Neural cell (in vitro differentiated cells): Measurements from ENCODE around the gene RNF26. TPM values are rescaled to one million over a fixed set of nuclear protein-coding genes. Genes with fewer than 3 reads are reported as not detected.
A peak's percentile ranks its signal among the peaks of the same experiment; 100 is the strongest.

Experiments used
- H2AFZ ChIP-seq: fragments of 200-600, 300-800 bp; sonication (generic), shearing (Covaris generic); 2 replicates; pipeline ENCODE4 v1.6.0; 2014; ENCODE audit warnings: low read depth, mild to moderate bottlenecking, antibody characterized with exemption, low read length, moderate library complexity
- H3F3A ChIP-seq: fragments of 200-600 bp; shearing (Covaris generic); 2 replicates; pipeline ENCODE4 v1.6.1; 2016; ENCODE audit warnings: mild to moderate bottlenecking, moderate library complexity, mixed read lengths, antibody characterized with exemption, low read length; ENCODE audit not compliant: insufficient read depth, poor library complexity, severe bottlenecking
- H3K27ac ChIP-seq: fragments of 200-600, 300-800 bp; sonication (generic), shearing (Covaris generic); 2 replicates; pipeline ENCODE4 v1.5.1; 2014; ENCODE audit warnings: mild to moderate bottlenecking, low read length, moderate library complexity
- H3K27me3 ChIP-seq: fragments of 300-800, 200-600 bp; sonication (generic), shearing (Covaris generic); 2 replicates; pipeline ENCODE4 v1.6.0; 2014; ENCODE audit warnings: mild to moderate bottlenecking, low read depth, low read length, moderate library complexity; ENCODE audit not compliant: insufficient read depth
- H3K36me3 ChIP-seq: fragments of 300-800, 200-600 bp; sonication (generic), shearing (Covaris generic); 2 replicates; pipeline ENCODE4 v1.5.1; 2014; ENCODE audit warnings: mild to moderate bottlenecking, antibody characterized with exemption, low read length, moderate library complexity; ENCODE audit not compliant: insufficient read depth
- H3K4me2 ChIP-seq: fragments of 300-800, 200-600 bp; sonication (generic), shearing (Covaris generic); 2 replicates; pipeline ENCODE4 v1.6.0; 2014; ENCODE audit warnings: mild to moderate bottlenecking, low read length
- H3K4me3 ChIP-seq: fragments of 300-800, 200-600 bp; sonication (generic), shearing (Covaris generic); 2 replicates; pipeline ENCODE4 v1.5.1; 2014; ENCODE audit warnings: mild to moderate bottlenecking, low read length, moderate library complexity
- H3K79me2 ChIP-seq: fragments of 200-600 bp; shearing (Covaris generic); replicated peaks from 2 replicates; pipeline ENCODE4 v1.6.0; 2014; ENCODE audit warnings: mild to moderate bottlenecking, low read length, moderate library complexity; ENCODE audit not compliant: insufficient read depth
- H3K9ac ChIP-seq: fragments of 300-800, 200-600 bp; sonication (generic), shearing (Covaris generic); 2 replicates; pipeline ENCODE4 v1.6.1; 2016; ENCODE audit warnings: mild to moderate bottlenecking, low read length, mixed read lengths
- H3K9me2 ChIP-seq: fragments of 200-600 bp; shearing (Covaris generic); 2 replicates; pipeline ENCODE4 v1.6.1; 2016; ENCODE audit warnings: mild to moderate bottlenecking, low read length, mixed read lengths; ENCODE audit not compliant: insufficient read depth
- H3K9me3 ChIP-seq: fragments of 200-600, 300-800 bp; sonication (generic), shearing (Covaris generic); 2 replicates; pipeline ENCODE4 v1.6.1; 2016; ENCODE audit warnings: mild to moderate bottlenecking, mixed run types, low read length, moderate library complexity, mixed read lengths
- H4K20me1 ChIP-seq: fragments of 200-600 bp; shearing (Covaris generic); 2 replicates; pipeline ENCODE4 v1.6.1; 2016; ENCODE audit warnings: mild to moderate bottlenecking, mixed run types; ENCODE audit not compliant: insufficient read depth
- CTCF ChIP-seq: fragments of 450-650 bp; IDR thresholded peaks from 2 replicates; pipeline ENCODE4 v1.5.1; 2014; ENCODE audit warnings: antibody characterized with exemption, mild to moderate bottlenecking, moderate library complexity; ENCODE audit not compliant: poor library complexity, severe bottlenecking
- EP300 ChIP-seq: fragments of 450-650 bp; conservative IDR thresholded peaks from 2 replicates; pipeline ENCODE4 v1.6.1; 2014; ENCODE audit warnings: antibody characterized with exemption, mild to moderate bottlenecking, moderate library complexity; ENCODE audit not compliant: poor library complexity, severe bottlenecking
- EZH2 ChIP-seq: fragments of 200-600, 300-800 bp; shearing (Covaris generic), sonication (generic); IDR thresholded peaks from 2 replicates; pipeline ENCODE4 v1.6.1; 2014; ENCODE audit warnings: antibody characterized with exemption, low read length, borderline replicate concordance, mild to moderate bottlenecking; ENCODE audit not compliant: insufficient read depth, poor library complexity, severe bottlenecking
- MXI1 ChIP-seq: fragments of 450-650 bp; conservative IDR thresholded peaks from 2 replicates; pipeline ENCODE4 v1.6.1; 2014; ENCODE audit warnings: antibody characterized with exemption, mild to moderate bottlenecking; ENCODE audit not compliant: poor library complexity, severe bottlenecking
- POLR2AphosphoS5 ChIP-seq: IDR thresholded peaks from 2 replicates; pipeline ENCODE4 v1.6.1; 2012
- RAD21 ChIP-seq: fragments of 450-650 bp; conservative IDR thresholded peaks from 2 replicates; pipeline ENCODE4 v1.6.1; 2014; ENCODE audit warnings: antibody characterized with exemption, mild to moderate bottlenecking, moderate library complexity
- REST ChIP-seq: IDR thresholded peaks from 2 replicates; pipeline ENCODE4 v1.6.1; 2012; ENCODE audit warnings: borderline replicate concordance
- SMC3 ChIP-seq: fragments of 450-650 bp; conservative IDR thresholded peaks from 2 replicates; pipeline ENCODE4 v1.6.1; 2014; ENCODE audit warnings: antibody characterized with exemption, mild to moderate bottlenecking, moderate library complexity; ENCODE audit not compliant: poor library complexity
- TAF1 ChIP-seq: IDR thresholded peaks from 2 replicates; pipeline ENCODE4 v1.6.1; 2012; ENCODE audit warnings: low read depth
- polyA plus RNA-seq: library from polyadenylated mRNA; depleted of rRNA; stranded (reverse); fragments of >200 nt; gene quantifications from 2 replicates; pipeline ENCODE4 v1.2.3, GENCODE V29; 2014

Gene RNF26
- polyA plus RNA-seq, 1 donor from 2014 or later = 2.6 TPM

- Histone ChIP-seq H3K36me3 (no peaks in the 10 kb centered on the region), H3K27ac (no peak within 1 kb of the TSS)
- peak; percentile 100 for TF ChIP-seq MXI1
- peak; percentile 100 for TF ChIP-seq CTCF
- TF ChIP-seq EZH2 = no peak
- TF ChIP-seq SMC3 = peak; percentile 94
- TF ChIP-seq EP300 = peak; percentile 72
- peak; percentile 48 for TF ChIP-seq TAF1
- TF ChIP-seq RAD21 = peak; percentile 88
- TF ChIP-seq REST = no peak
- TF ChIP-seq POLR2AphosphoS5 = no peak
Measured at GRCh38 chr11:119381181-119381988, 47.1 kb downstream of the RNF26 start, which contains the start of gene USP2. USP2 (minus strand) TSS chr11:119381690; CDS start chr11:119373480, 8,210 bp downstream.

GRCh38 chr11:119382101-119382500, 47.8 kb downstream of the RNF26 start:
- peaks cover 13% of the 10 kb centered on the region for H3K27me3 ChIP-seq
- no peaks in the 10 kb centered on the region for H3F3A ChIP-seq
- H3K27ac ChIP-seq = no peak overlapping the region
- H4K20me1 ChIP-seq = no peaks in the 10 kb centered on the region
- no peaks in the 10 kb centered on the region for H3K36me3 ChIP-seq
- H3K4me2 ChIP-seq = peak overlapping the region; percentile 64
- H3K79me2 ChIP-seq = no peaks in the 10 kb centered on the region
- no peaks in the 10 kb centered on the region for H3K9me2 ChIP-seq
- no peak overlapping the region for H3K9ac ChIP-seq
- no peaks in the 10 kb centered on the region for H3K9me3 ChIP-seq
- TF ChIP-seq MXI1 = no peak
- TF ChIP-seq POLR2AphosphoS5 = no peak
- no peak for TF ChIP-seq RAD21
- no peak for TF ChIP-seq EP300
- TF ChIP-seq TAF1 = no peak
- no peak for TF ChIP-seq SMC3
- no peak for TF ChIP-seq REST
- TF ChIP-seq CTCF = no peak
- TF ChIP-seq EZH2 = no peak
- peak overlapping the region; percentile 74 for H3K4me3 ChIP-seq
- no peak overlapping the region for H2AFZ ChIP-seq

More at GRCh38 chr11:119381181-119381988, 47.1 kb downstream of the RNF26 start, which contains the start of gene USP2:
- Histone ChIP-seq H3K4me3 (peak within 1 kb of the TSS; percentile 74), H3K9ac (peak within 1 kb of the TSS; percentile 63), H4K20me1 (no peaks in the 10 kb centered on the region), H3F3A (no peaks in the 10 kb centered on the region), H3K79me2 (no peaks in the 10 kb centered on the region), H3K27me3 (peaks cover 13% of the 10 kb centered on the region), H3K4me2 (peak within 1 kb of the TSS; percentile 95), H2AFZ (no peak within 1 kb of the TSS), H3K9me2 (no peaks in the 10 kb centered on the region), H3K9me3 (no peaks in the 10 kb centered on the region)
